ENCODE results near the gene TGOLN2. TPM values are rescaled to one million over a fixed set of nuclear protein-coding genes. Genes with fewer than 3 reads are reported as not detected.
"Not testable (repeated sequence)": the region's sequence is repeated elsewhere in the genome, so short reads cannot be mapped to it uniquely, and the experiment has no call there.

TGOLN2 gene
- total RNA-seq, 4 donors from 2014 or later = 220 to 296 (median 250) TPM

DNA sequence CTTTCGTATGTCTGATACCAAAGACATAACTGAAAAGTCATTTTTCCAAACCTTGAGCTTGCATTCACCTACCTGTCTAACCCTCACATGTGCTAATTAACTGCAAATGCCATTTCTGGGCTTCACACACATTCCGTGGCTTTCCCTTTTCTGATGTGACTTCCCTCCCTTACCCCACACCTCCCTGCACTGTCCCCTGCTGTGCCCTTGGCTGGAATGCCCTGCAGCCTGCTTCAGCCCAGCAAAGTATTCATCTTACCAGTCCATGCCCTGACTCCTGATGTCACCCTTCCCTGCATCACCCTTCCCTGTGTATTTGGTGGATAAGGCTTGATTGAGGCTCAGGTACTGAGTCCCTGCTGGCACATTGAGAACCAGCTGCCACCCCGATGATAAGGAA lies 14.4 kb upstream of the TGOLN2 start:
- Histone ChIP-seq H3K36me3 (peaks cover 0 to 57% (median 0%) of the 10 kb centered on the region in 3 donors), H3K9me3 (no peaks in the 10 kb centered on the region), H3K27me3 (no peaks in the 10 kb centered on the region), H3K27ac (no peak overlapping the region), H3K4me3 (no peak overlapping the region), H3K4me1 (peaks cover 0 to 10% (median 0%) of the 10 kb centered on the region in 4 donors)
- no peak for DNase-seq
- TF ChIP-seq CTCF (IDR thresholded peaks at IDR 0.05) = no peak
- no peak for TF ChIP-seq POLR2A (IDR thresholded peaks at IDR 0.05)

- peaks cover 0 to 50% (median 0%) of the 10 kb centered on the region in 3 donors for H3K36me3 ChIP-seq
Measured at GRCh38 chr2:85341269-85342029, 13.7 kb upstream of the TGOLN2 start.

DNA sequence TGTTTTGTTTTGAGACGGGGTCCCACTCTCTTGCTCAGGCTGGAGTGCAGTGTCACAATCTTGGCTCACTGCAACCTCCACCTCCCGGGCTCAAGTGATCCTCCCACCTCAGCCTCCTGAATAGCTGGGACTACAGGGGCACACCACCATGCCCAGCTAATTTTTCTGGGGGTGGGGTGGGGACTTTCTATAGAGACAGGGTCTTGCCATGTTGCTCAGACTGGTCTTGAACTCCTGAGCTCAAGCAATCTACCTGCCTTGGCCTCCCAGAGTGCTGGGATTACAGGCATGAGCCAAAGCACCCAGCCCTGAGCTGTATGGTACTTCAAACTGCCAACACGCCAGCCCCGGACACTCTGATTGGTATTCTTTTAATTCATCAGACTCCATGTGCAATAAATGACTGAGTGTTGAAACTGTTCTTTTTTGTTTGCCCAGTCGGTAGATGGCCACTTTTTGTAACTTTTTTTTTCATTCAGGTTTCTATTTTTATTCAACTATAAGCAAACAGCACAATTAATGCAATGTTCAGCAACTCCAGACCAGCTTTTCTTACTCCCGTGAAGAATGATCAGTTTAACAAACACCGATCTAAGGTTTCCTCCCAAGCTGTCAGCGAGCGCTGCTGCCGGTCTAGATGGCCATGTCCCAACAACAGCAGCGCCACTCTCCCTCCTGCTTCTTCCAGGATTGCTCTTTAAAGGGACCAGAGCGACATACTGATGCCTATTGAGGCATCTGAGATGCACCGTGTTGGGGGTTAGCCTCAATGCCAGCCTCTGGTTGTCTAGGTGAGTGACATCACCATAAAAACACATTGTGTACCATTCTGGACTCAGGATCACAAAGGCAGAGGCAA lies 12.5 kb upstream of the TGOLN2 start:
- TF ChIP-seq CTCF (IDR thresholded peaks at IDR 0.05) (no peak), POLR2A (IDR thresholded peaks at IDR 0.05) (no peak)
- no peaks in the 10 kb centered on the region for H3K27me3 ChIP-seq

More at GRCh38 chr2:85341269-85342029, 13.7 kb upstream of the TGOLN2 start:
- Histone ChIP-seq H3K4me1 (peaks cover 0 to 10% (median 0%) of the 10 kb centered on the region in 4 donors), H3K9me3 (no peaks in the 10 kb centered on the region), H3K4me3 (no peak overlapping the region), H3K27me3 (no peaks in the 10 kb centered on the region), H3K27ac (no peak overlapping the region)
- TF ChIP-seq CTCF (IDR thresholded peaks at IDR 0.05) = no peak
- no peak for TF ChIP-seq POLR2A (IDR thresholded peaks at IDR 0.05)
- peak in 1 of 3 donors; percentile 42 for DNase-seq

DNA sequence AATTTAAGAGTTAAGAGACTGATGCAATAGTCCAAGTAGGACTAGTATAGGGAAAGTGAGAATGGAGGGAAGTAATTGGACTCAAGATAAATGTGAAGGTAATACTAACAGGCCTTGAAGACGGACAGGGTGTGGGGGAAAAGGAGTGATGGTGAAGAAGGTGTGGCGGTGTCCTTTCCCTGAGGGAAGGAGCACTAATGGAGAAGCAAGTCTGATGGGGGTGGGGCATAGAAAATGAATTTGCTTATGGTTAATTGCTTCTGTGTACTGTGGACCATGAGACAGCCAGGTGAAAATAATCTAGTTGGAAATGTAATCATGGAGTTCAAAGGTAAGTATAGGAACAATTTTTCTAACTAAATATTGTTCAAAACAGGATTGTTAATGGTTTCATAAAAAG lies 7.1 kb upstream of the TGOLN2 start:
- H3K4me1 ChIP-seq = peaks cover 0 to 10% (median 0%) of the 10 kb centered on the region in 4 donors
- H3K4me3 ChIP-seq = no peak overlapping the region
- no peaks in the 10 kb centered on the region for H3K27me3 ChIP-seq
- no peaks in the 10 kb centered on the region for H3K9me3 ChIP-seq
- H3K27ac ChIP-seq = peak overlapping the region in 3 of 4 donors; percentile 8 to 76 (median 73)
- TF ChIP-seq POLR2A (IDR thresholded peaks at IDR 0.05) = no peak
- no peak for TF ChIP-seq CTCF (IDR thresholded peaks at IDR 0.05)
- DNase-seq = peak in 1 of 3 donors; percentile 70
- no peaks in the 10 kb centered on the region for H3K36me3 ChIP-seq

More for the DNA sequence above, 12.5 kb upstream of the TGOLN2 start:
- peaks cover 0 to 10% (median 0%) of the 10 kb centered on the region in 4 donors for H3K4me1 ChIP-seq
- no peak for DNase-seq
- H3K9me3 ChIP-seq = no peaks in the 10 kb centered on the region
- no peak overlapping the region for H3K4me3 ChIP-seq
- peaks cover 0 to 38% (median 0%) of the 10 kb centered on the region in 3 donors for H3K36me3 ChIP-seq
- H3K27ac ChIP-seq = no peak overlapping the region

GRCh38 chr2:85333877-85334276 lies 6.1 kb upstream of the TGOLN2 start:
- H3K4me3 ChIP-seq, H3K27me3 ChIP-seq, H3K9me3 ChIP-seq, H3K27ac ChIP-seq, H3K4me1 ChIP-seq, DNase-seq, H3K36me3 ChIP-seq: not testable (repeated sequence)
